ENCODE measurements around the gene SPTBN4. TPM values are rescaled to one million over a fixed set of nuclear protein-coding genes. Genes with fewer than 3 reads are reported as not detected.
"Not testable (repeated sequence)": the region's sequence is repeated elsewhere in the genome, so short reads cannot be mapped to it uniquely, and the experiment has no call there.

The SPTBN4 gene
- 0.05 and 0.17 TPM in 2 replicates for total RNA-seq

DNA sequence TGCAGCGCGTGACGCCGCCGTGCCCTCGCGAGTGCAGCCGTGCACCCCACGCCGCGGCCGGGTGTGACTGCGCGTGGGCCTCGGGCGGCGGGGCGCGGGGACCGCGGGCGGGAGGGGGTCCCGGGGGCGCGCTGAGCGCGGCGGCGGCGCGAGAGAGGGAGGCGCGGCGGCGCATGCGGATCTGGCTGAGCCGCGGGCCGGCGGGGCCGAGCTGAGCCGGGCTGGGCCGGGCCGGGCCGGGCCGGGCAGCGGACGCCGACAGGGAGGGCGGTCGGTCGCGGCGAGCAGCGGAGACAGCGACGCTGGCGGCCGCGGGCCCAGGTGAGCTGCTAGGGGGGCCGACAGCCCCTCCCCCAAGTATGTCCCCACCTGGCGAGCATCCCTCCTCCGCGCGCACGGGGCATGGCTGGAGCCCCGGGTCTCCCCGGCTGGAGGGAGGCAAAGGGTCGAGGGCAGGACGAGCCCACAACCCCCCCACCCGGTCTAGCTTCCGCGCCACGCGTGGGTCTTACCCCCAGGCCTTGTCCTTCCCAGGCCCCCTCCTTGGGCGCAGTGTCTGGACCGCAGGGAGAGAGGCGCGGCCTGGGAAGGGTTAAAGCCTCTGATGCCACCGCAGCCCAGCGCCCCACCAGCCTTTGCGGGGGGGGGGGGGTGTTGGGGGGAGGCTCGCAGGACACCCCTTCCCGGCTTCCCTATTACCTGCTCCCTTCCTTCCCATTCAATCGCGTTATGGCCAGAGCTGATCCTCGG, at the start of gene SPTBN4:
Gene SPTBN4 (plus strand): TSS at position 17 of the 750 bp plus-strand sequence. CDS start 5,621 bp downstream, outside the sequence.
- DNase-seq, result no peak

DNA sequence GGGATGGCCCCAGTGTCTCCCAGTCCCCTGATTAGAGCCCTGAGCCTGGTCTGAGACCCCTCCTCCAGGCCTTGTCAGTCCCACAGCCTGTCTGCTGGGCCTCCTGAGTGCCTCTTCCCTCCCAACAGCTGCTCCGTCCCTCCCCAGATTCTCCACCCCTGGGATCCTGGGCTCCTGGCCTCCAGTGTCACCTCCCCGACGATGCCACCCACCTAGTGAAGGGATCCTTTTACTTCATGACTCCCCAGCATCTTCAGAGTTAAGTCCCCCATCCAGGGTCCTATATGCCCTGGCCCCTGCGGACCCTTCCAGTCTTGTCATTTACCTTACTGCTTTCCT, 49.2 kb upstream of the SPTBN4 start:
- no peak for DNase-seq

DNA sequence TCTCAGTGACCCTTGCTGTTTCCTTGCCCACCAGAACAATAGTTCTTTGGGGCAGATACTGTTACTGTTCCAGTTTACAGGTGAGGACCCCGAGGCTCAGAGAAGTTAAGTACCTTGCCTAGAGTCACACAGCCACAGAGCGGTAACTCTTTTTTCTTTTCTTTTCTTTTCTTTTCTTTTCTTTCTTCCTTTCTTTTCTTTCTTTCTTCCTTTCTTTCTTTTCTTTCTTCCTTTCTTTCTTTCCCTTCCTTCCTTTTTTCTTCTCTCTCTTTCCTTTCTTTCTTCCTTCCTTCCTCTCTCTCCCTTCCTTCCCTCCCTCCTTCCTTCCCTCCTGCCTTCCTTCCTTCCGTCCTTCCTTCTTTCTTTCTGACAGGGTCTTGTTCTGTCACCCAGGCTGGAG, 48.8 kb upstream of the SPTBN4 start:
- no peak for DNase-seq

DNA sequence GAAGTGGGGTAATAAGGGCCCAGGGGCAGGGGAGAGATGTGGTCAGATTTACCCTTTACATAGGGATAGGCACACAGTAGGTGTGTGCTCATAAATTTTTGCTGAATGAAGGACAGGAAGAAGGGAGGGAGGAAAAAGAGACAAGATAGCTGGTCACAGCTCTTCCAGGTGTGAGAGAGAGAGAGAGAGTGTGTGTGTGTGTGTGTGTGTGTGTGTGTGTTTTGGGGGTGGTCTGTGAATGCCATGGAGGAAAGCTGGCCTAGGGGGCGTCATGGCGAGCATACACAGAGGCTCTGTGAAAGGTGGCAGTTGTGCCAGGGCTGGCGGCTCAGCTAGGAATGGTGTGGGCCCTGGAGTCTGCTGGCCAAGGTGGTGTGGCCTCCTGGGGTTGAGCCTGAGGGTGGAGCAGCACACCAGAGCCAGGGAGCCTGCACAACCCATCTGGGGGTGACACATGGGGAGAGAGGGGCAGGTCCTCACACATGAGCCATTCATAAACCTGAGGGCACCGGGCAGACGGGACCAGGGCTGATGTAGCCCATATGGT, 47.7 kb upstream of the SPTBN4 start:
- no peak for DNase-seq

DNA sequence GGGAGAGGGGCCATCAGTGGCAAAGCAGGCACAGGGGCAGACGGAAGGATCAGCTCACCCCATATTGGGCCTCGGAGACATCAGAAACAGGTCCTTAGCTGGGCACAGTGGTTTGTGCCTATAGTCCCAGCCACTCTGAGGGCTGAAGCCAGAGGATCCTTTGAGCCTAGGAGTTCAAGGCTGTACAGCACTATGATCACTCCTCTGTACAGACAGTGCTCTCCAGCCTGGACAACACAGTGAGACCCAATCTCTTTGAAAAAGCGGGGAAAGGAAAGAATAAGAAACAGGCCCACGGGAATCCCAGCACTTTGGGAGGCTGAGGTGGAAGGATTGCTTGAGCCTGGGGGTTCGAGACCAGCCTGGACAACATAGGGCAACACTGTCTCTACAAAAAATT, 47.0 kb upstream of the SPTBN4 start:
- no peak for DNase-seq

DNA sequence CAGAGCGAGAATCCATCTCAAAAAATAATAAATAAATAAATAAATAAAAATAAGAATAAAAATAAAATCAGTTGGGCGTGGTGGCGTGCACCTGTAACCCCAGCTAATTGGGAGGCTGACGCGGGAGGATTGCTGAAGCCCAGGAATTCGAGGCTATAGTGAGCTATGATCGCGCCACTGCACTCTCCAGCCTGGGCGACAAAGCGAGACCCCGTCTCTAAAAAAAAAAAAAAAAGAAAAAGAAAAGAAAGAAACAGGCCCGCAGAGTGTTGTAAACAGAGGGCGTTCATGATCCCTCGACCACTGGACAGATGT, 46.4 kb upstream of the SPTBN4 start:
- no peak for DNase-seq

DNA sequence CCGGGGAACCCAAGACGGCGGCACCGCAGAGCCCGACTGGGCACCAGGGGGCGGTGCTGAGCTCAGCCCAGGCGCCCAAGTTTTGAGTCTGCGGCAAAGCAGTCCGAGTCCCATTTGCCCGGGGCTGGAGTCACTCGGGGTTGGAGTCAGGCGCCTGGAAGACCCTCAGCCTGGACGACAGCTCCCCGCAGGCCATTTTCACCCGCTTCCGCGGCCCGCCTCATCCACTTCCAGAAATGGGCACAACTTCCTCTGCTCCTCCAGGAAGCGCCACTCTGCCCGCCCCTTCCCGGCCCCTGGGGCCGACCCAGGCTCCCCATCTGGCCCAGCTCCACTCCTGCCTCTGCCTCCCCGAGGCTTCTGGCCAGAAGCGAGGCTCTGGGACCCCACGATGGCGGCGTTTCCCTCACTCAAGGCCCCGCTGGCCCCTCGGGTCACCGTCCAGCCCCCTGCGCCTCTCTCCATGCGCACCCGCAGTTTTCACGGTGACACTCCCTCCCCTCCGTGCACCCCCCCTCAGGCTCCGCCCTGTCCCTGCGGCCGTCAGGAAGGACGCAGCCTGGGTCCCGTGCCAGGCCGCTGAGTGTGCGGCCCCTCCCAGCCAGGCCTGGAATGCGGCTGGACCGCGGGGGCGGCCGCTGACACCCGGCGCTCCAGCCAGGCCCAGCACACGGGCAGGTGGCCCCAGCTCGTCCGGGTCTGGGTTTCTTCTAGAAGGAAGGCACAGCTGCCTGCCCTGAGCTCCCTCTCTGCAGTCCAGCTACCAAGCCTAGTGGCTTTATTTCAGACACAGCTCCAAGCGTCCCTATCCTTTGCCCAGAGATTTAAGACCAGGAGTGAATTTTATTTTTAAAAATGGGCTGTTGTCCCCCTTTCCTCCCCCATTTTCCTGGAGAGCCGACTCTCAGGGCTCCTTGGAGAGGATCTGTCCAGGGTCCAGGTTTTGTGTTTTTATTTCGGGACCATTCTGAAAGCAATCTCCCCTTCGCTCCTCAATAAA, 45.7 kb upstream of the SPTBN4 start:
- DNase-seq, result peak; percentile 94

DNA sequence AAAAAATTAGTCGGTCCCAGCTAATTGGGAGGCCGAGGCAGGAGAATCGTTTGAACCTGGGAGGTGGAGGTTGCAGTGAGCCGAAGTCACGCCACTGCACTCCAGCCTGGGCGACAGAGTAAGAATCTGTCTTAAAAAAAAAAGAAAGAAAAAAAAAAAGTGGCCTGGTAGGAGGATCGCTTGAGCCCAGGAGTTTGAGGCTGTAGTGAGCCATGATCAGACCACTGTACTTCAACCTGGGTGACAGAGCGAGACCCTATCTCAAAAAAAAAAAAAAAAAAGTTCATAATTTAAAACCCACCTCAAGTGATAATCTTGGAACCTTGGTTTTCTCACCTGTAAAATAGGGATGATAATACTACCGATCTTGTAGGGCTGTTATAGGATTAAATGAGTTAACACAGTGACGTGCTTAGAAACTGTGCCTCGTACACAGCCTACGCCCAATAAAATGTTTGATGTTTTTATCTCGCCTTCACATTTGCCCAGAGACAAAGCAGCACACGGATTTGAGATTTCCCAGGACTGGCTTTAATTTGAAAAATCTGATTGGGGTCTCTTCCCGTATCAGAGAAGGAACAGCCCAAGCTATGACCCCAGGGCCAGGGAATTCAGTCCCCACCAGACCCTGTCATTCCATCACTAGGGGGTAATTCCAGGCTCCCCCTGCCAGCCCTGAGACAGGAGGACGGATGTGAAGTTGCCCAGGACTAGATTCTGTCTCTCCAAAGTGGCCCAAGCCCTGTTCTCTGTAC, 44.6 kb upstream of the SPTBN4 start:
- no peak for DNase-seq

DNA sequence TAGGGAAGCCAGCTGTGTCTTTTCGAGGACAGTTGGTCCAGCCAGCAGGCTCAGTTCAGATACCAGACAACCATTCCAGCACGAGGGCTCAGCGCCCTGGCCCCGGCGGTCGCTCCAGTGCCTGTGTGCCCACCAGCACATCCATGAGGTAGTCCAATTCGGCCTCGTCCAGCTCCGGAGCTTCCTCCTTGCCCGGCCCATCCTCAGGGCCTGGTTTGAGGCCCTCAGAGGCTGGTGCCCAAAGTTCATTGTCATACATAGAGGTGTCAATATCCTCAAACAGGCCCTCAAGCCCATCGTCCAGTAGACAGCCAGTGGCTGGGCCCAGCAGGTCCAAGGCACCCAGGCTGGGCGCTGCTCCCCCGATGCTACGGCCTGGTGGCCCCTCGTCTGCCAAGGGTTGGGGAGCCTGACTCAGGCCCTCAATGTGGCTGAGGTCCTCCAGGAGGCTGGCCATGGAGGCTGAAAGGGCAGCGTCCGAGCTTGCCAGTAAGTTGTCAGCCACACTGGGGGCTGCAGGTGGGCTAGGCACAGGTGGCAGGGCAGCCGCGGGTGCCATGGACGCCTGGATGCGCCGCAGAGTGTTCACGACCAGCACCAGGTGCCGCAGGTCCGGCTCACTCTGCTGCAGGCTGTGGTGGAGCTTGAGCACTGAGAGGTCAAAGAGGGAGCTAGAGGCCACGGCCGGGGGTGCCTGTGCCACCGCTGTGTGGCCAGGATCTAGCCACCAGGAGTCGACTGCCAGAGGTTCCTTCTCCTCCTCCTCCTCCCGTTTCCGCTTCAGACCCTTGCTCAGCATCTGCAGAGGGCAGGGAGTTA, 43.8 kb upstream of the SPTBN4 start:
- DNase-seq, result no peak

DNA sequence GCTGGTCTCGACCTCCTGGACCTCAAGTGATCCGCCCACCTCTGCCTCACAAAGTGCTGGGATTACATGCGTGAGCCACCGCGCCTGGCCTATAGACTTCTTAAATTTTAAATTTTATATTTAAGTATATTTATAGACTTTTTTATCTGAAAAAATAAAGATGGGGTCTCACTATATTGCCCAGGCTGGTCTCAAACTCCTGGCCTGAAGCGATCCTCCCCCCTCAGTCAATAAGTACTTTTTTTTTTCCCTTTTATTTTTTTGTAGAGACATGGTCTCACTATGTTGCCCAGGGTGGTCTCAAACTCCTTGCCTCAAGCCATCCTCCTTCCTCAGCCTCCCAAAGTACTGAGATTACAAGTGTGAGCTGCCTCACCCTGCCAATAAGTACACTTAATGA, 42.9 kb upstream of the SPTBN4 start:
- no peak for DNase-seq

DNA sequence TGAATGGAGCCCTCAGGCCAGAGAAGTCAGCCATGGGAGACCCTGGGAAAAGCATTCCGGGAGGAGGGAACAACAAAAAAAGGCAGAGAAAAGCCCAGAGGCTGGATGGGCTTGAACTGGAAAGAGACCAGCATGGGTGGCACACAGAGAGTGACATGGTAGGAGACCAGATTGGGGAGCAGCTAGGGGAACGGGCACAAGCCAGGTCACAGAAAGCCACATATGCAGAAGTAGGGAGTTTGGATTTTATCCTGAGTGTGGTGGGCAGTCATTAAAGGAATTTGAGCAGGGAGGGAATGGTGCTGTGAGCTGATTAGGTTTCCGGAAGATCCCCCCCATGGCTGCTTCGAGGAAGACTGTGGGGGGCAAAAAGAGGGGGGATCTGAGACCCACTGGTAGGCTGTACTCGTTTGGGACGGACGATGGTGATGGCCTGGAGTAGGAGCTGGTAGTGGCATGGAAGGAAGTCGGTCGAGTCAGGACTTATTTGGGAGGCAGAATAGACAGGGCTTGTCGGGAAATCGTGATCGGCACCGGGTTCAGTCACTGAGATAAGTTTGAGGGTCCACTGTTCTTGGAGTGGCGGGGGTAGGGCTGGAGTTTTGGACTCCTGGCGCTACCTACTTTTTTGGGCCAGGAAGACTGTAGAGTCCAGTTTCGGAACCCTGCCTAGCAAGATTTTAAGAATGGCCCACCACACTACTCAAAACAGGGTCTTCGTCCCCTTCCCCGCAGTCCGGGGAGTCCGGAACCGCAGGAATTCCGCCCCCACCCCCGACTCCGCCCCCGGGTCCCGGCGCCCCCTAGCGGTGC, 42.0 kb upstream of the SPTBN4 start:
- peak; percentile 41 for DNase-seq

DNA sequence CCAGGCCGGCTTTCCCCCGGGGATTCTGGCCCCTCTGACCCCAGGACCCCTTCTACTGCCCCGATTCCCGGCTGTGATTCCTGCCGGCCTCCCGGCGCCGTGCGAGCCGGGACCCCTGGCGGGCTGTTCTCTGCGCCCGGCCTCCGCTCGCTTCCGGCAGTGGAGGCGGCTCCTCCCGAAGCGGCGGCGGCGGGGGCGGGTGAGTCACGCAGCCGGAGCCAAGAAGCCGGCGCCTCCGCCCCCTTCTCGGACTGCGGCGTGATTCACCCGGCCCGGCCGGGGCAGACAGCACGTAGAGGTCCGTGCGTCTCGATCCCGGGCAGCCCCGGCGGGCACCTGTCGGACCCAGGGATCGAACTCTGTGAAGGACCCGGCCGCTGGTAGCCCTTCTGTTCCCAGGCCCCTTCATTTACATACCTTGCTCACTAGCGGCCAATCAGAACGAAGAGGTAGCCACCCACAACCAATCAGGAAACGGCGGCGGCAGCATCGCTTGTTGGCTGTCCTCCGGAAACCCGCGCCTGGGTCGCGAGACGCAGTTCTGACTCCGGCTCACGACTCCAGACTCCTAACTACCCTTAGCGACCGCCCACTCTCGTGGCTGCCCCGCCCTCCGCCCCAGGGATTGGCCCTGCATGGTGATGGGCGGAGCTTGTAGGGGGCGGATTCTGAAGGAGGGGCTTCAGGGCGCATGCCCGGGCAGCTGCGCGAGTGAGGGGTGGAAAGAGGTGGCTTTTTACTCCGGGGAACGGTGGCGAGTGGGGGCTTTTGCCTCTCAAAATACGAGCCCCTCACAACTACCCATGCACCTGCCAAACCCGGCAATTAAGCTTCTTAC, 41.1 kb upstream of the SPTBN4 start, which contains the start of gene SERTAD1:
Gene SERTAD1 (minus strand): TSS at position 543 of the 838 bp plus-strand sequence. CDS start 2,446 bp downstream, outside the sequence.
- peak; percentile 100 for DNase-seq

DNA sequence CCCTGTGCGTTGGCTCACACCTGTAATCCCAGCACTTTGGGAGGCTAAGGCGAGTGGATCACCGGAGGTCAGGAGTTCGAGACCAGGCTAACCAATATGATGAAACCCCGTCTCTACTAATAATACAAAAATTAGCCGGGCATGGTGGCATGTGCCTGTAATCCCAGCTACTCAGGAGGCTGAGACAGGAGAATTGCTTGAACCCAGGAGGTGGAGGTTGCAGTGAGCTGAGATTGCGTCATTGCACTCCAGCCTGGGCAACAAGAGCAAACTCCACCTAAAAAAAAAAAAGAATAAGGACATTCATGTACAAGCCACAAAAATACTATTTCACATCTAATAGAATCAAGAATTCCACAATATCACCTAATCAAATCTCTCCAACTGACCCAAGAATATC, 38.6 kb upstream of the SPTBN4 start:
- not testable (repeated sequence) for DNase-seq

DNA sequence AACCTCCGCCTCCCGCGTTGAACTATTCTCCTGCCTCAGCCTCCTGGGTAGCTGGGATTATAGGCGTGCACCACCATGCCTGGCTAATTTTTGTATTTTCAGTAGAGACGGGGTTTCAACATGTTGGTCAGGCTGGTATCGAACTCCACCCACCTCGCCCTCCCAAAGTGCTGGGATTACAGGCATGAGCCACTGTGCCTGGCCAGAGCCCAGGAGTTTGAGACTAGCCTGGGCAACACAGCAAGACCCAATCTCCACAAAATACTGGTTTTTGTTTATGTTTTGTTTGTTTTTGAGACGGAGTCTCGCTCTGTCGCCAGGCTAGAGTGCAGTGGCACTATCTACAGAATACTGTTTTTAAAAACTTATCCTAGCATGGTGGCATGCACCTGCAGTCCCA, 36.6 kb upstream of the SPTBN4 start:
- not testable (repeated sequence) for DNase-seq

DNA sequence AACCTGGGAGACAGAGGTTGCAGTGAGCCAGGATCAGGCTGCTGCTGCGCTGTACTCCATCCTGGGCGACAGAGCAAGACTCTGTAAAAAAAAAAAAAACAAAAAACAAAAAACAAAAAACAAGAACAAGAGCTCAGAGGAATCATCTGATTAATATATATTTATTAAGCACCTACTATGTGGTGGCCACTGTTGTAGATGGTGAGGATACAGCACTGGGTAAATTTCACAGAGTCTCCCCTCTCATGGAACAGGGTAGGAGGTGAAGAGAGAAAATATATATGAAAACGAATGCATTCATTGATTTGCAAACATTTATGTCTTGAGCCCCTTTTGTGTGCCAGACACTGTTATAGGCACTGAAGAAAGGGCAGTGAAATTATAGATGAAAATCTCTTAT, 35.1 kb upstream of the SPTBN4 start:
- DNase-seq, result no peak

DNA sequence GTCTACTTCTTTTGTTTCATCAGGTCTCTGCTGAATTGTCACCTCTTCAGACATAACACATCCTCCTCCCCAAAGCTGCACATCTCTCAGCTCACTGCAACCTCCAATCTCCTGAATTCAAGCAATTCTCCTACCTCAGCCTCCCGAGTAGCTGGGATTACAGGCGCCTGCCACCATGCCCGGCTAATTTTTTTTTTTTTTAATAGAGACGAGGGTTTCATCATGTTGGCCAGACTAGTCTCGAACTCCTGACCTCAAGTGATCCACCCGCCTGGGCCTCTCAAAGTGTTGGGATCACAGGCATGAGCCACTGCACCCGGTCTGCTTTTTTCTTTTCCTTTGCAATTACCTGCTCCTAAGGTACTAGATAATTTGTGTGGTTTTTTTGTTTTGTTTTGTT, 34.0 kb upstream of the SPTBN4 start:
- DNase-seq, result not testable (repeated sequence)

DNA sequence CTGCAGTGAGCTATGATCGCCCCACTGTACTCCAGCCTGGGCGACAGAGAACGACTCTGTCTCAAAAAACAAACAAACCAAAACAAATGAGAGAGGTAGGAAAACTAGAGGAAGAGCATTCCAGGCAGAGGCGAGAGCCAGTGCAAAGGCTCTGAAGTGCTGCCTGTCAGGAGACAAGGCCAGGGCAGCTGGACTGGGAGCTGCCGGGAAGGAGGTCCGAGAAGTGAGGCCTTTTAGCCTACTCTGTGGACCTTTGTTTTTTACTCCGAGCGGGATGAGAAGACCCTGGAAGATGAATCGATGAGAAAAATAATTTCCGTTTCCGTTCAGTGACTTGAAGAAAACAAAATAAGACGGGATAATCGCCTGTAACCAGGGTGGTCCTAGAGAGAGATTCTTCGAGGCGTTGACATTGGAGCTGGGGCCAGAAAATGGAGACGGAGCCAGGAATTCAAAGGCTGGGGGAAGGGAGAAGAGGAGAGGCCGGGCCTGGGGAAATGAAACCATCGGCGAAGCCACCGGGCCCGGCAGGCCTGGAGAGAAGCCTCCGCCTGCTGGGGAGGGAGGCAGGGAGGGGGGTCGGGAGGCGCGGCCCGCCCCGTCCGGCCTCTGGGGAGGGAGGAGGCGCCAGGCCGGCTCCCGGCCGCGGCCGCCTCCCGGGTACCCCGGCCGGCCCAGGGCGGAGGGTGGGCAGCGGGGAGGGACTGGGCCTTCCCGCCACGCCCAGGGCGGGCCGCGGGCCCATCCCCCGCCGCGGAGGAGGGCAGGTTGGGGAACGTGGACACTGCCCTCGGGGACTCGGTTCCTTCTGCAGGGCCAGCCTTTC, 33.2 kb upstream of the SPTBN4 start:
- peak; percentile 91 for DNase-seq

DNA sequence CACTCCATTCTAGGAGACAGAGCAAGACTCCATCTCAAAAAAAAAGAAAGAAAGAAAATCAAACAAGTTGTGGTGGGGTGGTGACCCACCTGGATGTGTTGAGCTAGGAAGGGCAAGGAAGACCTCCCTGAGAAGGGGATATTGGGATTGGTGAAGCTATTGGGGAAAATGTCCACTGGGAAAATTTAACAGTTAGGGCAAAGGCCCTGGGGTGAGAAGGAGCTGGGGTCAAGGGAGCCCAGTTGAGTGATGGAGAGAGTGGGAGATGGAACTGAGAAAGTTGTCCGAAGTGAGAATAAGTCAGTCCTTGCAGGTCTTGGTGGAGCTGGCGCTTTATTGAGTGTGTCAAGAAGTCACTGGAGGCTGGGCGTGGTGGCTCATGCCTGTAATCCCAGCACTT, 28.5 kb upstream of the SPTBN4 start:
- no peak for DNase-seq

DNA sequence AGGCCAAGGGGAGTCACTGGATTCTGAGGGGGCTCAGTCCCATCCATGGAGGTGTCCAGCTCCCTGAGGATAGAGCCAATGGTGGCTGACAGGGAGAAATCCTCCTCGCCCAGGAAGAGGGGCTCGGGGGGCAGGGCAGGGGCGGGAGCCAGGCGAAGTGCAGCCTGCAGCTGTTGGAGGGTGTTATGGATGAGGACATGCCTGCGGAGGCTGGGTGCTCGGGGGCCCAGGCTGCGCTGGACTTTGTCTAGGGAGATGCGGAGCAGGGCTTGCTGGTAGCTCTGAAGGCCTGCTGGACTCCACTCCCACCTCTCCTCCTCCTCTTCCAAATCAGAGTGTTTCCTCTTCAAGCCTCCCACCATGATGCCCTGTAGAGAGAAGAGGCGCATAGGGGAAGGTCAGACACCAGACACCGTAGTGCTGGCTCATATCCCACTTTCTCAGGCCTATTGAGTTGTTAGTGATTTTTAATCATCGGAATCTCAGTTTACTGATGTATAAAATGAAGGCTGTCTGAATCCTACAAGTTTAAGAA, 25.0 kb upstream of the SPTBN4 start:
- DNase-seq, result no peak

All from dermis blood vessel endothelial cell (primary cell).